NCI-H2196 (cell line): Measurements from ENCODE around the gene PACS2.
A peak's percentile ranks its signal among the peaks of the same experiment; 100 is the strongest.
"Not testable (repeated sequence)": the region's sequence is repeated elsewhere in the genome, so short reads cannot be mapped to it uniquely, and the experiment has no call there.

Experiments
- DNase-seq: peaks from one replicate; lab custom pipeline; 2025; ENCODE audit not compliant: unreplicated experiment; lab: John Stamatoyannopoulos, UW

The PACS2 gene

GRCh38 chr14:105314287-105315200 lies at the start of gene PACS2:
Gene PACS2, plus strand, starts transcription at chr14:105314748. Its CDS starts 171 bp downstream, at chr14:105314919.
- peak; percentile 84 for DNase-seq

GRCh38 chr14:105267820-105268548 lies 46.6 kb upstream of the PACS2 start:
- peak; percentile 5 for DNase-seq

GRCh38 chr14:105268736-105269354 lies 45.7 kb upstream of the PACS2 start:
- DNase-seq = no peak

GRCh38 chr14:105269405-105269804 lies 45.1 kb upstream of the PACS2 start:
- DNase-seq = no peak

GRCh38 chr14:105271224-105271890 lies 43.2 kb upstream of the PACS2 start:
- DNase-seq = no peak

- no peak for DNase-seq
These were observed 41.9 kb upstream of the PACS2 start for GRCh38 chr14:105272623-105273022.

GRCh38 chr14:105273062-105273461 lies 41.5 kb upstream of the PACS2 start:
- no peak for DNase-seq

- DNase-seq = no peak
These were observed 39.9 kb upstream of the PACS2 start for GRCh38 chr14:105274637-105275036.

GRCh38 chr14:105275267-105275946 lies 39.1 kb upstream of the PACS2 start:
- no peak for DNase-seq

- DNase-seq = not testable (repeated sequence)
These were observed 37.1 kb upstream of the PACS2 start for GRCh38 chr14:105277448-105277847.

- no peak for DNase-seq
These were observed 34.7 kb upstream of the PACS2 start for GRCh38 chr14:105279642-105280361.

GRCh38 chr14:105280525-105280924 lies 34.0 kb upstream of the PACS2 start:
- DNase-seq = no peak

- DNase-seq = no peak
These were observed 33.0 kb upstream of the PACS2 start for GRCh38 chr14:105281371-105282097.

- no peak for DNase-seq
These were observed 32.3 kb upstream of the PACS2 start for GRCh38 chr14:105282098-105282725.

- no peak for DNase-seq
These were observed 31.5 kb upstream of the PACS2 start for GRCh38 chr14:105283028-105283427.

GRCh38 chr14:105283899-105284298 lies 30.6 kb upstream of the PACS2 start:
- DNase-seq = no peak

- DNase-seq = no peak
These were observed 29.4 kb upstream of the PACS2 start for GRCh38 chr14:105285174-105285573.

- DNase-seq = no peak
These were observed 27.8 kb upstream of the PACS2 start for GRCh38 chr14:105286759-105287144.
